ENCODE data around the gene ELMO2. TPM values are rescaled to one million over a fixed set of nuclear protein-coding genes. Genes with fewer than 3 reads are reported as not detected.

Gene ELMO2
- total and polyA plus RNA-seq, 9 of the 15 experiments (the other 6 are each of a cell fraction or from before 2014, with no cell fraction given) = 7.5 to 21.5 (median 15.9) TPM

DNA sequence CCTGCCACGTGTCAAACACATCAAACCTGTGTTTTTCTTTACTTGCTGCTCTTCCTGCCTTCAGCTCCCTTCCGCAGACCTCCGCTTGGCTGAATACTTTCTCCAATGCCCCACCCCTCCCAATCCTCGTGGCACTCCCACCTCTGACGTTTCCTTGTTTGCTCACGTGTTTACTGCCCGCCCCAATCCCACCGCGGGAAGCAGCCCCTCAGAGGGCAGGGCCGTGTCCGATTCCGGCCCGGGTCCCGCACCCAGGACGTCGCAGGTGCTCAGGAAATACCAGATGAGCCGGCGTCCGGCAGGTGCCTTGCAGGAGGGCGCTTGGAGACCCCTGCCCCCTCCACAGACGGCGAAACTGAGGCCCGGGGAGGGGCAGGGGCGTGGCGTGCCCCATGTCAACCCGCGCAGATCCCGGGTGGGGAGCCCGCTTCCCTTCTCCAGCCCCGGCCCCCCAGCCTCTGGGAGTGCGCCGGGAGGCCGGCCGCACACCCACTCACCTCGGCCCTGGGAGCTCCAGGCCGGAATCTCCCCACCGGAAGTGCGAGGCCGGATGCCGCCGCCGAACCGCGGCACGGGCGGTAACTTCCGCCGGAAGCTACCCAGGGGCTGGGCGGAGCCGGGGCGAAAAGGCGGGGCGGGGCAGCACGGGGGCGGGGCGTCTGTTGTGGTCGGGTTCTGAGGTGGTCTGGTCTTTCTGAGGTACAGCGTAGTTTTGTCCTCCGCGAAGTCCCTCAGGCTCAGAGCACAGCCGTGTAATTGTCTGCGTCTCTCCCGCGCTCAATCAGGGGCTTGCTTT is 42.3 kb downstream of the ELMO2 start (continued):
- TF ChIP-seq ETV1 (tag; conservative IDR thresholded peaks at IDR 0.05; ENCODE audit: low read depth) (peak; percentile 87), NELFE (IDR thresholded peaks at IDR 0.05; ENCODE audit: insufficient read depth, insufficient read length) (no peak), ZNF764 (CRISPR knock-in tag; IDR thresholded peaks at IDR 0.05; ENCODE audit: low read depth) (no peak), ZNF551 (CRISPR knock-in tag; IDR thresholded peaks at IDR 0.05) (no peak), ZBTB8A (IDR thresholded peaks at IDR 0.05; ENCODE audit: partially characterized antibody) (no peak), NONO (IDR thresholded peaks at IDR 0.05; ENCODE audit: low read depth in 2 of 2, low read length in 1 of 2) (peak; percentile 39 to 45; a peak in 1 of 4 replicates), ZBTB1 (CRISPR knock-in tag; IDR thresholded peaks at IDR 0.05; ENCODE audit: borderline replicate concordance, low read depth) (0 out of 2 replicates have a peak, but pooled peaks have one; percentile 51), NFXL1 (CRISPR knock-in tag; IDR thresholded peaks at IDR 0.05) (no peak), SIN3A (IDR thresholded peaks at IDR 0.05; ENCODE audit: borderline replicate concordance in 2 of 2, control insufficient read depth in 1 of 2, low read depth in 2 of 2, low read length in 2 of 2) (peak; percentile 77 to 92; a peak in 3 of 4 replicates)
- TF ChIP-seq, protein P1, sequence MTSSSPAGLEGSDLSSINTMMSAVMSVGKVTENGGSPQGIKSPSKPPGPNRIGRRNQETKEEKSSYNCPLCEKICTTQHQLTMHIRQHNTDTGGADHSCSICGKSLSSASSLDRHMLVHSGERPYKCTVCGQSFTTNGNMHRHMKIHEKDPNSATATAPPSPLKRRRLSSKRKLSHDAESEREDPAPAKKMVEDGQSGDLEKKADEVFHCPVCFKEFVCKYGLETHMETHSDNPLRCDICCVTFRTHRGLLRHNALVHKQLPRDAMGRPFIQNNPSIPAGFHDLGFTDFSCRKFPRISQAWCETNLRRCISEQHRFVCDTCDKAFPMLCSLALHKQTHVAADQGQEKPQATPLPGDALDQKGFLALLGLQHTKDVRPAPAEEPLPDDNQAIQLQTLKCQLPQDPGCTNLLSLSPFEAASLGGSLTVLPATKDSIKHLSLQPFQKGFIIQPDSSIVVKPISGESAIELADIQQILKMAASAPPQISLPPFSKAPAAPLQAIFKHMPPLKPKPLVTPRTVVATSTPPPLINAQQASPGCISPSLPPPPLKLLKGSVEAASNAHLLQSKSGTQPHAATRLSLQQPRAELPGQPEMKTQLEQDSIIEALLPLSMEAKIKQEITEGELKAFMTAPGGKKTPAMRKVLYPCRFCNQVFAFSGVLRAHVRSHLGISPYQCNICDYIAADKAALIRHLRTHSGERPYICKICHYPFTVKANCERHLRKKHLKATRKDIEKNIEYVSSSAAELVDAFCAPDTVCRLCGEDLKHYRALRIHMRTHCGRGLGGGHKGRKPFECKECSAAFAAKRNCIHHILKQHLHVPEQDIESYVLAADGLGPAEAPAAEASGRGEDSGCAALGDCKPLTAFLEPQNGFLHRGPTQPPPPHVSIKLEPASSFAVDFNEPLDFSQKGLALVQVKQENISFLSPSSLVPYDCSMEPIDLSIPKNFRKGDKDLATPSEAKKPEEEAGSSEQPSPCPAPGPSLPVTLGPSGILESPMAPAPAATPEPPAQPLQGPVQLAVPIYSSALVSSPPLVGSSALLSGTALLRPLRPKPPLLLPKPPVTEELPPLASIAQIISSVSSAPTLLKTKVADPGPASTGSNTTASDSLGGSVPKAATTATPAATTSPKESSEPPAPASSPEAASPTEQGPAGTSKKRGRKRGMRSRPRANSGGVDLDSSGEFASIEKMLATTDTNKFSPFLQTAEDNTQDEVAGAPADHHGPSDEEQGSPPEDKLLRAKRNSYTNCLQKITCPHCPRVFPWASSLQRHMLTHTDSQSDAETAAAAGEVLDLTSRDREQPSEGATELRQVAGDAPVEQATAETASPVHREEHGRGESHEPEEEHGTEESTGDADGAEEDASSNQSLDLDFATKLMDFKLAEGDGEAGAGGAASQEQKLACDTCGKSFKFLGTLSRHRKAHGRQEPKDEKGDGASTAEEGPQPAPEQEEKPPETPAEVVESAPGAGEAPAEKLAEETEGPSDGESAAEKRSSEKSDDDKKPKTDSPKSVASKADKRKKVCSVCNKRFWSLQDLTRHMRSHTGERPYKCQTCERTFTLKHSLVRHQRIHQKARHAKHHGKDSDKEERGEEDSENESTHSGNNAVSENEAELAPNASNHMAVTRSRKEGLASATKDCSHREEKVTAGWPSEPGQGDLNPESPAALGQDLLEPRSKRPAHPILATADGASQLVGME (CRISPR knock-in tag; IDR thresholded peaks at IDR 0.05) = peak; percentile 79; the same call in 1 of the 2 replicates
- TF ChIP-seq, protein P2, sequence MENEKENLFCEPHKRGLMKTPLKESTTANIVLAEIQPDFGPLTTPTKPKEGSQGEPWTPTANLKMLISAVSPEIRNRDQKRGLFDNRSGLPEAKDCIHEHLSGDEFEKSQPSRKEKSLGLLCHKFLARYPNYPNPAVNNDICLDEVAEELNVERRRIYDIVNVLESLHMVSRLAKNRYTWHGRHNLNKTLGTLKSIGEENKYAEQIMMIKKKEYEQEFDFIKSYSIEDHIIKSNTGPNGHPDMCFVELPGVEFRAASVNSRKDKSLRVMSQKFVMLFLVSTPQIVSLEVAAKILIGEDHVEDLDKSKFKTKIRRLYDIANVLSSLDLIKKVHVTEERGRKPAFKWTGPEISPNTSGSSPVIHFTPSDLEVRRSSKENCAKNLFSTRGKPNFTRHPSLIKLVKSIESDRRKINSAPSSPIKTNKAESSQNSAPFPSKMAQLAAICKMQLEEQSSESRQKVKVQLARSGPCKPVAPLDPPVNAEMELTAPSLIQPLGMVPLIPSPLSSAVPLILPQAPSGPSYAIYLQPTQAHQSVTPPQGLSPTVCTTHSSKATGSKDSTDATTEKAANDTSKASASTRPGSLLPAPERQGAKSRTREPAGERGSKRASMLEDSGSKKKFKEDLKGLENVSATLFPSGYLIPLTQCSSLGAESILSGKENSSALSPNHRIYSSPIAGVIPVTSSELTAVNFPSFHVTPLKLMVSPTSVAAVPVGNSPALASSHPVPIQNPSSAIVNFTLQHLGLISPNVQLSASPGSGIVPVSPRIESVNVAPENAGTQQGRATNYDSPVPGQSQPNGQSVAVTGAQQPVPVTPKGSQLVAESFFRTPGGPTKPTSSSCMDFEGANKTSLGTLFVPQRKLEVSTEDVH (IDR thresholded peaks at IDR 0.05; ENCODE audit: low read depth, partially characterized antibody) = peak; percentile 57
- TF ChIP-seq, protein P3, sequence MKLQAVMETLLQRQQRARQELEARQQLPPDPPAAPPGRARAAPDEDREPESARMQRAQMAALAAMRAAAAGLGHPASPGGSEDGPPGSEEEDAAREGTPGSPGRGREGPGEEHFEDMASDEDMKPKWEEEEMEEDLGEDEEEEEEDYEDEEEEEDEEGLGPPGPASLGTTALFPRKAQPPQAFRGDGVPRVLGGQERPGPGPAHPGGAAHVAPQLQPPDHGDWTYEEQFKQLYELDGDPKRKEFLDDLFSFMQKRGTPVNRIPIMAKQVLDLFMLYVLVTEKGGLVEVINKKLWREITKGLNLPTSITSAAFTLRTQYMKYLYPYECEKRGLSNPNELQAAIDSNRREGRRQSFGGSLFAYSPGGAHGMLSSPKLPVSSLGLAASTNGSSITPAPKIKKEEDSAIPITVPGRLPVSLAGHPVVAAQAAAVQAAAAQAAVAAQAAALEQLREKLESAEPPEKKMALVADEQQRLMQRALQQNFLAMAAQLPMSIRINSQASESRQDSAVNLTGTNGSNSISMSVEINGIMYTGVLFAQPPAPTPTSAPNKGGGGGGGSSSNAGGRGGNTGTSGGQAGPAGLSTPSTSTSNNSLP (IDR thresholded peaks at IDR 0.05; ENCODE audit: borderline replicate concordance, low read depth, low read length) = no peak
- TF ChIP-seq, protein P4, sequence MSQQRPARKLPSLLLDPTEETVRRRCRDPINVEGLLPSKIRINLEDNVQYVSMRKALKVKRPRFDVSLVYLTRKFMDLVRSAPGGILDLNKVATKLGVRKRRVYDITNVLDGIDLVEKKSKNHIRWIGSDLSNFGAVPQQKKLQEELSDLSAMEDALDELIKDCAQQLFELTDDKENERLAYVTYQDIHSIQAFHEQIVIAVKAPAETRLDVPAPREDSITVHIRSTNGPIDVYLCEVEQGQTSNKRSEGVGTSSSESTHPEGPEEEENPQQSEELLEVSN (IDR thresholded peaks at IDR 0.05; ENCODE audit: borderline replicate concordance in 1 of 2, extremely low read depth in 1 of 2, insufficient read depth in 1 of 2, insufficient read length in 1 of 2, low read depth in 1 of 2, low read length in 1 of 2, poor library complexity in 1 of 2, severe bottlenecking in 1 of 2) = peak in 1 of 2 experiments; percentile 58
